Inflammatory macrophage treated with lipopolysaccharide for 1 hour (primary cell): Measurements from ENCODE around the gene PTPDC1.

Experiments
- DNase-seq, 2 donors: peaks; one replicate each; pipeline ENCODE4 v3.0.0-alpha.2; 2020 to 2022

PTPDC1 gene, protein sequence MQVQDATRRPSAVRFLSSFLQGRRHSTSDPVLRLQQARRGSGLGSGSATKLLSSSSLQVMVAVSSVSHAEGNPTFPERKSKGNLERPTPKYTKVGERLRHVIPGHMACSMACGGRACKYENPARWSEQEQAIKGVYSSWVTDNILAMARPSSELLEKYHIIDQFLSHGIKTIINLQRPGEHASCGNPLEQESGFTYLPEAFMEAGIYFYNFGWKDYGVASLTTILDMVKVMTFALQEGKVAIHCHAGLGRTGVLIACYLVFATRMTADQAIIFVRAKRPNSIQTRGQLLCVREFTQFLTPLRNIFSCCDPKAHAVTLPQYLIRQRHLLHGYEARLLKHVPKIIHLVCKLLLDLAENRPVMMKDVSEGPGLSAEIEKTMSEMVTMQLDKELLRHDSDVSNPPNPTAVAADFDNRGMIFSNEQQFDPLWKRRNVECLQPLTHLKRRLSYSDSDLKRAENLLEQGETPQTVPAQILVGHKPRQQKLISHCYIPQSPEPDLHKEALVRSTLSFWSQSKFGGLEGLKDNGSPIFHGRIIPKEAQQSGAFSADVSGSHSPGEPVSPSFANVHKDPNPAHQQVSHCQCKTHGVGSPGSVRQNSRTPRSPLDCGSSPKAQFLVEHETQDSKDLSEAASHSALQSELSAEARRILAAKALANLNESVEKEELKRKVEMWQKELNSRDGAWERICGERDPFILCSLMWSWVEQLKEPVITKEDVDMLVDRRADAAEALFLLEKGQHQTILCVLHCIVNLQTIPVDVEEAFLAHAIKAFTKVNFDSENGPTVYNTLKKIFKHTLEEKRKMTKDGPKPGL

DNA sequence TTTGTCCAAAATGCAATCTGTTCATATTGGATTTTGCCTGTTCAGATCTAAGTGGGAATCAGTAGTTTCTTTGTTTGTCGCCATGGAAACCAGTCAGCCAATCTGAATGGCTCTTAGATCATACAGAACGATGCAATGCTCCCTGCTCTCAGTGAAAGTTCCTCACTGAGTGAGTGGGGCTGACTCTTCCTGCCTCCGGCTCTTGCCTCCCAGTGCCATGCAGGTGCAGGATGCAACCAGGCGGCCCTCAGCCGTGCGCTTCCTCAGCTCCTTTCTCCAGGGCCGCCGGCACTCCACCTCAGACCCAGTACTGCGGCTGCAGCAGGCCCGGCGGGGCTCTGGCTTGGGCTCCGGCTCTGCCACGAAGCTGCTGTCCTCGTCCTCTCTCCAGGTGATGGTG is at the start of gene PTPDC1:
PTPDC1 (plus strand) TSS at position 151 of the 400 bp plus-strand sequence; CDS start at position 218, 67 bp downstream.
- DNase-seq = peak in 1 of 2 donors; percentile 11

DNA sequence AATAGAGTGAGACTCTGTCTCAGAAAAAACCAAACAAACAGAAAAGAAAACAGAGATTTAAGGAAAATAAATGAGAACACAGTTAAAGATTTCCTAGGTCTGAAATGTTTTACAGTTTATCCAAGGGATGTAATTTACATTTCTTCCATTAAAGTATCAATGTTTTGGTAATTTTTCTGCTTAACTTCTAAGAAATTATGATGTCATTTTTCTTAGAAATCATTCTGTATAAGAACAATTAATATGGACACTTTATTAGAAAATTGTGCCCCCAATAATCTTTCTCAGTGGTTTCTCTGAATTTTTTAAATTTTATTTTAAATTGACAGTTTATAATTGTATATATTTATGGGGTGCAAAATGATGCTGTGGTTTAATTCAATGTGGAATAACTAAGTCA is 49.8 kb upstream of the PTPDC1 start:
- DNase-seq = no peak

DNA sequence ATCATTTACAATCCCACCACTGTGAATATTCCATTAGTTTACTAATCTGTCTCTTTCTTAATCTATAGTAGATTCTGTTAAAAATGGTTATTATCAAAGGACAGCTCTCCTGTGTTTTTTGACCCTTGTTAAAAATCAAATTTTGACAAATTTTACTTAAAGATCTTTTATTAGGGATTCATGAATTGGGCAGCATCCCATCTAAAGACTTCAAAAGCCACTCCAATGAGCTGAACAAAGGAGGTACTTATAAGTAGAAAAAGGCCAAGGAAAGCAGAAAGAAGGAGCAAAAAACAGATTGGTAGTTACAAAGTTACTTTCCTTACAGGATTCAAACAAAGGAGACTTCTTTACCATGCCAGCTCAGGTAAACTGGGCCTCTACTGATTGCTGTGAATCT is 44.5 kb upstream of the PTPDC1 start:
- no peak for DNase-seq

DNA sequence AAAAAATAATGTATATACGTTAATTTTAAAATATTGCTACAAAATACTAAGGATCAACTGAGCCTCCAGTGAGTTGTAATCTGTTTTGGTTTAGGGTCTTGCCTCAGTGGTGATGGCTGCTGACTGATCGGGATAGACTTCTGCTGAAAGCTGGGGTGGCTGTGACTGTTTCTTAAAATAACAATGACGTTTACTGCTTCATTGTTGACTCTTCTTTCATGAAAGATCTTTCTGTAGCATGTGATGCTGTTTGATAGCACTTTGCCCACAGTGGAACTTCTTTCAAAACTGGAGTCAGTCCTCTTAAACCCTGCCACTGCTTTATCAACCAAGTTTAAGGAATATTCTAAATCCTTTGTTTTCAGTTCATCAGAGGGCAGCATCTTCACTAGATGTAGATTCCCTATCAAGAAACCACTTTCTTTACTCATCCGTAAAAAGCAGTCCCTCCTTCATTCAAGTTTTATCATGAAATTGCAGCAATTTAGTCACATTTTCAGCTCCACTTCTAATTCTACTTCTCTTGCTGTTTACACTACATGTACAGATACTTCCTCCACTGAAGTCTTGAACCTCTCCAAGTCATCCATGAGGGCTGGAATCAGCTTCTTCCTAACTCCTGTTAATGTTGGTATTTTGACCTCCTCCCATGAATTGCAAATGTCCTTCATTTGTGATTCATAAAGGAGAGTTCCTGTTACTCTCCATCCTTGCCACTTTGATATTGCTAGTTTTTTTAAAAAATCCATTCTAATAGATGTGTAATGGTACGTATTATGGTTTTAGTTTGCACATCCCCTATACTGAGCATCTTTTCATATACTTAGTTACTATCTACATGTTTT is 41.5 kb upstream of the PTPDC1 start:
- DNase-seq = no peak

DNA sequence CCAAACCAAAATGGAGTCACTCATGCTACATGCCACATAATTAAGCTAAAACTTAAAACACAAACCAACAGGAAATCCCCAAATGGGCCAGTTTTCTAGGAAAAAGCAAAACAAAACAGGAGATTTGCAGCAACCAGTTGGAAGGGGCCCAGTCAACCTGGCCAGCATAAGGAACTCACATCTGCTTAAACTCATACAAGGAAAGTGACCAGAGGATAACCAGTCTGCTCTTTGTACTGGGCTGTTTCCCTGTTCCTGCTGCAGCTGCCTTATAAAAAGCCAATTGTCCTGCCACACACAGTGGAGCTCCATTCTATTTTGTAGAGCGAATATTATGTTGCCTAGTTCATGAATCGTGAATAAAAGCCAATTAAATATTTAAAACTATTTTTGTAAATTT is 29.5 kb upstream of the PTPDC1 start:
- no peak for DNase-seq

DNA sequence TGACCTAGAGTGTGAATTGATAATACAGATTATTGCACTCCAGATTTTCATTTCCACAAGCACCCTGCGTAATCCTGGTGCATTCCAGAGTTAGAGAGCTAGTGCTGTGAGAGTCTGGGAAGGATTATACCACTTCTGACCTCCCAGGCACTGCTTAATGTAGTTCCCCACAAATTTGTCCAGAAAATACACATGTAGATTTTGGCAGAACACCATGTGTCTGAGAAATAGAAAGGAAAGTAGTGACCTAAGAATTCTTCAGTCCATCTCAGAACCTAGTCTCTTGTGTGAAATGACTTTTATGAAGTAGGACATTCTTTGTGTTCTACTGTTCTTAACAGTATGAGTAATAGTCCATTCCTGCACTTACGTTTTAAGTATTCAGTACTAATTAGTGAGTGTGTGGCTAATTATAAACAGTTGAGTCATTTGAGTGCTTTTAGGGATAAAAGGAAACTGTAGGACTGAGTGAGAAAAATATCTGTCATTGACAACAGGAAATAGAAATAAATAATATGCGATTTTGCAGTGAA is 27.8 kb upstream of the PTPDC1 start:
- no peak for DNase-seq

DNA sequence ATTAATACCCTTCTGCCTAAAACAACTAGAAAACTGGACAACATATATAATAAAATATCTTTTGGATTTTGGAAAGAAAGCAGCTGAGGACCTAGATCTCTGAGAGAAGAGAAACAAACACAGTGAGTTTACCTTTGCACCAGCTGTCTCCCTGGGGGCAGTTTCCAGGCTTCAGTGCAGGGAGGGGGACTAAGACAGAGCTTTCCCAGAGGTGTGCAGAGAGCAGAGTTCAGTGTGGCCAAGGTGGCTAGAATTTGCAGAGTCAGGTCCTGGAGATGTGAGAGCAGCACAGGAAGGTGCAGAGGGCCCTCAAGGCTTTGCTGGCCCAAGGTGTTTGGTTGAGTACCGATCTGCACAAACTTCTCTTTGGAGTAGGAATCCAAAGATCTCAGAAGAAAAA is 26.3 kb upstream of the PTPDC1 start:
- DNase-seq = no peak

DNA sequence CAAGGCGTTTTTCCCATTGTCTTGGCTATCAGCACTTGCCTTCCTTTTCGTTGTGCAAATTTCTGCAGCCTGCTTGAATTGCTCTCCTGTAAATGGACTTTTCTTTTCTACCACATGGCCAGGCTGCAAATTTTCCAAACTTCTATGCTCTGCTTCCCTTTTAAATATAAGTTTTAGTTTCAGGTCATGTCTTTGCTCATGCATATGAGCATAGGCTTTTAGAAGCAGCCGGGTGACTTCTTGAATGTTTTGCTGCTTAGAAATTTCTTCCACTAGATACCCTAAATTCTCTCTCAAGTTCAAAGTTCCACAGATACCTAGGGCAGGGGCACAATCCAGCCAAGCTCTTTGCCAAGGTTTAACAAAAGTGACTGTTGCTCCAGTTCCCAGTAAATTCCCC is 22.4 kb upstream of the PTPDC1 start:
- DNase-seq = no peak

DNA sequence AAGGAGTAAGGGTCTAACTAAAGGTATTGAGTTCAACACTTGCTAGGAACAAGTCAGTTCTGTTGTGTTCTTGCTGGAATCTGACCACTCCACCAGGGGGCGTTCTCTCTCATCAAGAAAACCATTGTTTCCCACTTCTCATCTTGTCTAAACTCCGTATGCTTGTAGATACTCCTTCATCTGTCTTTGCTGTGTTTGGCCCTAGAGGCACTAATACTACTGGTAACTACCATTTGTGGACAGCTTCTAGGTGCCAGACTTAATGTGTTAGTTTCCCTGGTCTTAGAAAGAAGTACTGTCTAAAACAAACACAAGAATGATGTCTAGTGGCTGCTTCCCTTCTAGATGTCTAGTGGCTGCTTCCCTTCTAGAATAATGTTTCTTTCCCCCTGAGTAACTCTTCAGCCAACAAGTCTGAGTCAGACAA is 18.7 kb upstream of the PTPDC1 start:
- DNase-seq = peak; percentile 51 to 81

DNA sequence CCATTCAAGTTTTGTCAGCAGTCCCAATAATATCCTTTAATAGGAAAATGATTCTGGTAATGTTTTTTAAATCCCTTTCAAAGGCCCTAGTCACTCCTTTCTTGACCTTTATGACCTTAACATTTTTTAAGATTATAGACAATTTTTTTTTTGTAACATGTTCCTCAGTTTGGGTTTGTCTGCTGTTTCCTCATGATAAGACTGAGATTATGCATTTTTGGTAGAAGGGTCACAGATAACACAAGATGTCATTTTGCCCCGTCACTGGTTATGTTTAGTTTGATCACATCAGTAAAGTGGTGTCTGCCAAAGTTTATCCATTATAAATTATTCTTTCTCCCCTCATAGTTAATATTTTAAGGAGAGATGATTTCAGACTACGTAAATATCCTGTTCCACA is 16.0 kb upstream of the PTPDC1 start:
- no peak for DNase-seq

DNA sequence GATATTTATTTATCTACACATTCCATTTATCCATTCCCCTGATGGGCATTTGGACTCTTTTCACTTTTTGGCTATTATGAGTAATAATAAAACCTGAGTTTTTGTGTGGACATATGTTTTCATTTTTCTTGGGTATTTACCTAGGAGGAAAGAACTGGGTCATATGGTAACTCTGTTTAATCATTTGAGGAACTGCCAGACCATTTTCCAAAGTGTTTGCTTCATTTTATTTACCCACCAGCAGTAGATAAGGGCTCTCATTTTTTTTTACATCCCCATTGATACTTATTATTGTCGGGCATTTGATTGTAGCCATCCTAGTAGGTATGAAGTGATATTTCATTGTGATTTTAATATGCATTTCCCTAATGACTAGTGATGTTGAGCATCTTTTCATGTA is 7.7 kb upstream of the PTPDC1 start:
- no peak for DNase-seq

DNA sequence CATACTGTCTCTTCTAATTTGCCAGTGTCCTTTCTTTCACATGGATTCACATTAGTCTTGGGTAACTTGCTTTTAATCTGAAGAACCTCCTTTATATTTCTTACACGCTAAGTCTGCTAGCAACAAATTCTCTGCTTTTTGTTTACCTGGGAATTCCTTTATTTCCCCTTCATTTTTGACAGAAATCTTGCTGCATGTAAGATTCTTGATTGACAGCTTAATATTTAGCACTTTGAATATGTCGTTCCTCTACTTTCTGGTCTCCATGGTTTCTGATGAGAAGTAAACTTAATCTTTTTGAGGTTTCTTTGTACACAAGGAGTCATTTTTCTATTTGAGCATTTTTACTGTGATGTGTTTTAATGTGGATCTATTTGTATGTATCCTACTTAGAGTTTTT is 6.2 kb upstream of the PTPDC1 start:
- no peak for DNase-seq

DNA sequence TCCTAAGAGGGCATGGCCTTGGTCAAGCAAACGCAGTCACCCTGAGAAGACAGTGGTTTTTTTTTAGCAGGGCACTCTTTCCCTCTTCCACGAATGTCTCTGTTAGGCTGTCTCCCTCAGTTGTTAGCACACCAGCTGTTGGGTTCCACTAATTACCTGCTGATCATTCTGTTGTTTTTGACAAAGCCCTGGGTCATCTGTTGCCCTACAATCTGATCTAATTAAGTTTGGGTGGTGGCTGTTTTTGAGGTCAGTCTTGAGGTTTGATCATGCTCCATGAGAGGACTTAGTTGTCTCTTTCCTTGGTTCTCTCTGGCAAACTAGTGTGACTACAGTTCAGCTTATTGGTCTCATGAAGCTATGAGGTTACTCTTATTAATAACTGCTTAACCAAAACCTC is 5.0 kb upstream of the PTPDC1 start:
- DNase-seq = no peak

DNA sequence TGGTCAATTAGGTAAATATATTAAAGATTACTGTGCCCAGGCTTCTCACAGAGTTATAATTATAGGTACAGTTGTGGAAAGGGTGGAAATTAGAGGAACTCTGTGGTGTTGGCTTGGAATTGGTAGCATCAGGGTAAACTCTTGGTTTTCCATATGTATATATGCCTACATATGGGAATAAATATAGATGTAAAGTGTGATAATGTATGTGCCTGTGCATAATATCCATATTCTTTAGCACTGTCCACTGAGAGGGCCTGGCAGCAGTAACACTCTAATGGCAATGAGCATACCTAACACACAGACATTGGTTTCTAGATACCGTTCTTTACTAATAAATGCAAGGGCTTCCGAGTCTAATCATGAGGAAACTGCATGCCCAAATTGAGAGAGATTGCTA is 4.0 kb upstream of the PTPDC1 start:
- DNase-seq = no peak

DNA sequence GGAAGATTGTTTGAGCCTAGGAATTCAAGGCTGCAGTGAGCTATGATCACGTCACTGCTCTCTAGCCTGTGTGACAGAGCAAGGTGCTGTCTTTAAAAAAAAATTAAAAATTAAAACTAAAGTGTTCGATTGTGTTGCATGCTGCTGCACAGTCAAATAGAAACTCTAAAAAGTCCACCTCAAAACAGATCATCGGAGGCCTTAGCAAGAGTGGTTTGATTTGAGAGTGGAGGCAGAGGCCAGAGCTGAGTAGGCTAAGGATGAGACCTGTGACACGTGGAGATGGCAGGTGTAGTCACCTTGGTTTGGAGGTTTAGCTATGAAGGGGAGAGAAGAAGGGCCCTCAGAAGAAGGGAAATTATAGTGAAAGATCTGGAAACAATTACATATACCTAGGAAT is 2.8 kb upstream of the PTPDC1 start:
- DNase-seq = no peak

DNA sequence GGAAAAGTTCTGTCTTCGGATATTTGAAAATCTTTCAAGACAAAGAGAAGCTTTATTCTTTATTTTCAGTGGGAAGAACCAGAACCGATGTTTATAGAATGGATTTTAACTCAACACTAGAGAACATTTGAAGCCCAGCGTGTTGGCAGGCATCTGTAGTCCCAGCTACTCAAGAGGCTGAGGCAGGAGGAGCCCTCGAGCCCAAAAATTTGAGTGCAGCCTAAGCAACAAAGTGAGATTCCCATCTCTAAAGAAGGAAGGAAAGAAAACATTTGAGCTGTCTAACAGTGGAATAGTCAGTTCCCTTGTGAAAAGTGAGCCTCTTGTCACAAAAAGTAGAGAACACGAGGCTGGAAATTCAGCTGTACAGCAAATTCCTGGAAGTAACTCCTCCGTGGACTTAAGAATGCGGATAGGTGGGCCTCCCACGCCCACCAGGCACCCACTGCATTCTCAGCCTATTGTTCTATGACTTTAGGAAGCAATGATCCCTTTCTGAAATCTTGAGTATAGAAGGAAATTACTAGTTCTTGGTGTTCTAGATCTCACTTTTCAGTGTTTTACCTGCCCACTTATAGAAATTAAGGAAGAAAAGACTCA is 2.3 kb upstream of the PTPDC1 start:
- no peak for DNase-seq

DNA sequence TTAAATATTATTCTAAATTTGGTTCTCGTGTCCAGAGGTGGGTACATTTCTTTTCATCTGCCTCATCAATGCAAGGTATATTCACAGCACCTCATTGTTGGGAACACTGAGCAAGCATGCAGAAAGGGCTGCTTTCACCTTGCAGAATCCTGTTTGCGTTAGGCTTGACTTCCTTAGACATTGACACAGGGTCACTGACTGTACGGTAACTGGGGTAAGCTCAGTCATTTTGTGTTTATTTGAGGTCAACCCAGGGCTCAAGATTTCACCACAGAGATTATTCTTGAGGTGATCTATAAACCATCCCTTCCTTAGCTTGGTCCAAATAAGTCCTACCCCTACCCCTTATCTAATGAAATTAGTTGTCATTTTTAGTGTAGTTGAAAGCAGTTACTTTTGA is 1.7 kb upstream of the PTPDC1 start:
- no peak for DNase-seq

DNA sequence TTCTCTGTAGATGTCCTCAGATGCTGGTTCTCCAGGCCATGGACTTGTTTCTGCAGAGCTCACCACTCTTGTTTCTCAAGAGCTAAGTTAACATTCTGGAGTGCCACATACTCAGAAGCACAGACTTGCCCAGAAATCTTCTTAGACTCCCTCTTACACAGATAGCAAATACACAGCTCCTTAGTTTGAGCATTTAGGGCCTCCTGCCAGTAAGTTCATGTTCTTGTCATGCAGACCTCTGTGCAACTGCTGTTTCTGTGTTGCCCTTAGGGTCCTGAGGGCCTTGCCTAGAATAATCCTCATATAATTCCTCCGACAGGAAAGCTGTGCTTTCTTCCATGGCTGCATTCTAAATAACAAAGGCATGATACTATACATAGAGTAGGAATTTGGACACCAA is 1.3 kb upstream of the PTPDC1 start:
- DNase-seq = no peak

DNA sequence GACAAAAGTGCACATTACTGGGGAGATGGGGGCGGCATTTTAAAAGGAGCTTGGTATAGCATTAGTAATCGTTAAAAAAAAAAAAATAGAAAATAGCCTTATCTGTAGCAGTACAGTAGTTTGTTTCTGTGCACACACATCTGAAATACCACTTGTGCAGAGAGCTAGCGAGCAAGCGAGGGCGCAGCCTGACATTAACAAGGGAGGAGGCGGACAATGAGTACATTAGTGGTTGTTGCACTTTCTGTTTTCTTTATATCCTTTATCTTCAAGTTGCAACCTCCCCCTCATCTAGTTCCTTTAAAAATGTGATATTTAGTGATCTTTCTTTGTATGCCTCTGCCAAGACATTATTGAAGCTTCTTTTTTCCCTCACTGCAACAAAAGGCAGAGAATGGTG is 880 bp upstream of the PTPDC1 start:
- no peak for DNase-seq

DNA sequence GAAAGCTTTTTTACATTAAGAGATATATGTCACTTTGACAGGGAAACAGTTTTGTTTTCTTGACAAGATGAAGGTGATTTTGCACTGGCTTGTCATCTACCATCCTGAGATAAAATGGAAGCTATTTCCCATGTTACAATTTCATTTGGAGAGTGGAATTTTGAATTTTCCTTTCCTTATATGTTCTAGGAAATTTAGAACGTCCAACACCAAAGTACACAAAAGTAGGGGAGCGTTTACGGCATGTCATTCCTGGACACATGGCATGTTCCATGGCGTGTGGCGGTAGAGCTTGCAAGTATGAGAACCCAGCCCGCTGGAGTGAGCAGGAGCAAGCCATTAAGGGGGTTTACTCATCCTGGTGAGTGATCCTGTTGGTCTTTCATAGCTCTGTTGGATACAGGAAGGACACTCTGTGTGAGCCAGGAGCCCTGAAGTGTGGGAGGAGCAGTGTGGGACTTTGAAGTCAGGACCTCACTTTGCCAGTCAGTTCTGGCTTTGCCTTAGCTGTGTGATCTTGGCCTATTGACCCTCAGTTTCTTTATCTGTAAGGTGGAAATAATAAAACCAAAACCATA is 887 bp downstream of the PTPDC1 start:
- no peak for DNase-seq

DNA sequence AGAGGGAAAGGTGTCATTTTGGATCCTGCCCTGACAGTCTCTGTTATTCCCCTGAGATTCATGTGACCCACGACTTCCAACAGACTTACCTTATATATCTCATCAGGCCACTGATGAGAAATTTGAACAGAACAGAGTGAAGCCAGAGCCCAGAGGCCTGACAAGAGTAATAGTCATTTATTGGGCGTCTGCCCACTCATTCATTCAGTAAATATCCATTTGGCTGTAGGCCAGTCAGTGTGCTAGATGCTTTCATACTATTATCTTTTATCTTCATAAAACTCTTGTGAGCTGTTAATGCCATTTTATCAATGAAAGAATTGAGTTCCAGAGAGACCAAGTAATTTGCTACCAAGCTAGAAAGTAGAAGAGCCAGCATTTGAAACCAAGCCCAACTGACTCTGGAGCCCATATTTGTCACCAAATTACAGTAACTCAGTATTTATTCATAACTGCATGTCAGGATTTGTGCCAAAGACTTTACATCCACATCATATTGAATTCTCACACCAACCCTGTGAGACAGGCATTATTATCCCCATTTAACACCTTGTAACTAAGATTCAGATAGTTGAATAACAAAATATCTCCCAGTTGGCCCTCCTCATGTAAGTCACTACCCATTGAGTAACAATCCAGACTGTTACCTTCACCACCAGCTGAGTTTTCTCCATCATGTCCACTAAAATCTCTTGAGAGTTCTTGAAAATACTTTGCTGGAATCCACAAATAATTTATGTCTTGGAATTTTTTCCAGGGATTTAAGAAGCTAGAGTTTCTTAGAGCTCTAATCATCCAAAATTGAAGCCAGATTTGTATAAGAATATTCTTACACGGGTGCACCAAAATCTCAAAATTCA is 2.5 kb downstream of the PTPDC1 start:
- DNase-seq = no peak
